Trophoblast cell (in vitro differentiated cells and primary cell): ENCODE measurements around the gene APCDD1L.

Source experiments
- DNase-seq, 2 donors: peaks; one replicate each; pipeline ENCODE4 v3.0.0-alpha.2; 2016
- H2AFZ ChIP-seq: 2 replicates; pipeline ENCODE4 v1.6.1; 2013; ENCODE audit warnings: low read length, moderate library complexity, mild to moderate bottlenecking; ENCODE audit not compliant: insufficient read depth, poor library complexity
- H2AK5ac ChIP-seq: 2 replicates; pipeline ENCODE4 v1.6.1; 2013; ENCODE audit warnings: mild to moderate bottlenecking, low read length
- H2BK120ac ChIP-seq: 2 replicates; pipeline ENCODE4 v1.6.1; 2013; ENCODE audit warnings: low read length, mild to moderate bottlenecking, moderate library complexity; ENCODE audit not compliant: insufficient read depth, poor library complexity
- H2BK12ac ChIP-seq: 2 replicates; pipeline ENCODE4 v1.6.1; 2013; ENCODE audit warnings: mild to moderate bottlenecking, low read length, moderate library complexity
- H2BK5ac ChIP-seq: 2 replicates; pipeline ENCODE4 v1.6.1; 2013; ENCODE audit warnings: low read length, low read depth, moderate library complexity, mild to moderate bottlenecking; ENCODE audit not compliant: poor library complexity
- H3K14ac ChIP-seq: 2 replicates; pipeline ENCODE4 v1.6.1; 2013; ENCODE audit warnings: mild to moderate bottlenecking, low read length
- H3K18ac ChIP-seq: 2 replicates; pipeline ENCODE4 v1.6.1; 2013; ENCODE audit warnings: mild to moderate bottlenecking, low read length
- H3K23ac ChIP-seq: 2 replicates; pipeline ENCODE4 v1.6.1; 2013; ENCODE audit warnings: low read length
- H3K27ac ChIP-seq: 2 replicates; pipeline ENCODE4 v1.5.1; 2013; ENCODE audit warnings: low read depth, mild to moderate bottlenecking, inconsistent platforms, low read length, moderate library complexity
- H3K27me3 ChIP-seq: 2 replicates; pipeline ENCODE4 v1.6.1; 2013; ENCODE audit warnings: inconsistent platforms, mild to moderate bottlenecking, low read length, moderate library complexity; ENCODE audit not compliant: insufficient read depth
- H3K36me3 ChIP-seq, 2 experiments: 1 replicate in 1 of 2; 2 replicates in 1 of 2; pipeline ENCODE4 v1.6.1; 2013; ENCODE audit warnings: low read length in 2 of 2, mild to moderate bottlenecking in 2 of 2, moderate library complexity in 1 of 2; ENCODE audit not compliant: insufficient read depth in 2 of 2, control insufficient read depth in 1 of 2
- H3K4ac ChIP-seq: 2 replicates; pipeline ENCODE4 v1.6.1; 2013; ENCODE audit warnings: low read depth, mild to moderate bottlenecking, low read length, moderate library complexity
- H3K4me1 ChIP-seq, 2 experiments: 1 replicate in 1 of 2; 2 replicates in 1 of 2; pipeline ENCODE4 v1.6.1; 2013; ENCODE audit warnings: low read length in 2 of 2, mild to moderate bottlenecking in 2 of 2, moderate library complexity in 1 of 2; ENCODE audit not compliant: insufficient read depth in 2 of 2, control insufficient read depth in 1 of 2
- H3K4me2 ChIP-seq: 2 replicates; pipeline ENCODE4 v1.6.1; 2013; ENCODE audit warnings: inconsistent platforms, mild to moderate bottlenecking, low read length, moderate library complexity
- H3K4me3 ChIP-seq: 2 replicates; pipeline ENCODE4 v1.5.1; 2013; ENCODE audit warnings: mild to moderate bottlenecking, low read depth, low read length, inconsistent platforms
- H3K79me1 ChIP-seq: one replicate; pipeline ENCODE4 v1.6.1; 2013; ENCODE audit warnings: low read length
- H3K79me2 ChIP-seq: 2 replicates; pipeline ENCODE4 v1.6.1; 2013; ENCODE audit warnings: low read length, mild to moderate bottlenecking; ENCODE audit not compliant: control insufficient read depth, insufficient read depth, poor library complexity
- H3K9ac ChIP-seq: 2 replicates; pipeline ENCODE4 v1.6.1; 2013; ENCODE audit warnings: mild to moderate bottlenecking, low read length
- H3K9me3 ChIP-seq: 2 replicates; pipeline ENCODE4 v1.6.1; 2013; ENCODE audit warnings: low read depth, mild to moderate bottlenecking, control low read depth, inconsistent platforms, low read length; ENCODE audit not compliant: insufficient read depth
- H4K12ac ChIP-seq: 2 replicates; pipeline ENCODE4 v1.6.1; 2013; ENCODE audit warnings: low read depth, mild to moderate bottlenecking, low read length, moderate library complexity
- H4K8ac ChIP-seq: 2 replicates; pipeline ENCODE4 v1.6.1; 2013; ENCODE audit warnings: low read depth, mild to moderate bottlenecking, low read length, moderate library complexity
- H4K91ac ChIP-seq: one replicate; pipeline ENCODE4 v1.6.1; 2013; ENCODE audit warnings: low read depth, mild to moderate bottlenecking, low read length, moderate library complexity
- WGBS: extraction: QIAGEN DNeasy Blood & Tissue Kit; methylation state at CpG from one replicate; pipeline ENCODE4 v1.1.7; 2013; ENCODE audit warnings: missing lambda C conversion rate; ENCODE audit not compliant: insufficient read length, insufficient coverage; ENCODE audit errors: extremely low coverage; 5-methylcytosine and 5-hydroxymethylcytosine counted together

The APCDD1L gene

GRCh38 chr20:58421497-58421850, 93.7 kb downstream of the APCDD1L start:
- Histone ChIP-seq H2AFZ (no peak overlapping the region), H3K14ac (no peak overlapping the region), H3K18ac (no peak overlapping the region), H3K79me2 (no peaks in the 10 kb centered on the region), H2BK12ac (no peak overlapping the region), H3K4me2 (no peak overlapping the region), H3K9ac (no peak overlapping the region), H2BK120ac (no peak overlapping the region), H3K79me1 (no peaks in the 10 kb centered on the region), H4K91ac (no peak overlapping the region), H4K8ac (no peak overlapping the region), H3K4me1 (peaks cover 0 to 5% of the 10 kb centered on the region in 2 experiments), H3K4me3 (no peak overlapping the region), H3K4ac (no peak overlapping the region), H3K27me3 (no peaks in the 10 kb centered on the region), H3K27ac (no peak overlapping the region), H4K12ac (no peak overlapping the region), H3K9me3 (peaks cover 1% of the 10 kb centered on the region), H3K23ac (no peak overlapping the region), H3K36me3 (peaks cover 2 to 6% of the 10 kb centered on the region in 2 experiments), H2BK5ac (no peak overlapping the region), H2AK5ac (no peak overlapping the region)
- DNase-seq: peak; percentile 7 to 37
- no CpG with 5 or more reads among the region's 1 CpG for WGBS

- WGBS: no CpG with 5 or more reads among the region's 5 CpGs
- no peak overlapping the region for H3K14ac ChIP-seq
These were observed 94.3 kb downstream of the APCDD1L start for GRCh38 chr20:58420798-58421496.

GRCh38 chr20:58418949-58419748, 96.0 kb downstream of the APCDD1L start:
- H4K91ac ChIP-seq: no peak overlapping the region
- no peak overlapping the region for H4K8ac ChIP-seq

More at GRCh38 chr20:58420798-58421496, 94.3 kb downstream of the APCDD1L start:
- Histone ChIP-seq H3K4me1 (peaks cover 0 to 5% of the 10 kb centered on the region in 2 experiments), H3K36me3 (peaks cover 2 to 6% of the 10 kb centered on the region in 2 experiments), H3K27ac (peak overlapping the region; percentile 4), H3K79me2 (no peaks in the 10 kb centered on the region), H3K9me3 (no peaks in the 10 kb centered on the region), H2BK120ac (no peak overlapping the region), H3K4me3 (no peak overlapping the region), H3K4ac (no peak overlapping the region), H2BK12ac (no peak overlapping the region), H3K79me1 (no peaks in the 10 kb centered on the region), H3K18ac (no peak overlapping the region), H3K23ac (no peak overlapping the region), H3K9ac (no peak overlapping the region), H4K91ac (no peak overlapping the region), H2AK5ac (no peak overlapping the region), H2BK5ac (no peak overlapping the region), H2AFZ (no peak overlapping the region), H4K8ac (no peak overlapping the region), H4K12ac (no peak overlapping the region), H3K4me2 (no peak overlapping the region), H3K27me3 (no peaks in the 10 kb centered on the region)
- peak in 1 of 2 donors; percentile 28 for DNase-seq

DNA sequence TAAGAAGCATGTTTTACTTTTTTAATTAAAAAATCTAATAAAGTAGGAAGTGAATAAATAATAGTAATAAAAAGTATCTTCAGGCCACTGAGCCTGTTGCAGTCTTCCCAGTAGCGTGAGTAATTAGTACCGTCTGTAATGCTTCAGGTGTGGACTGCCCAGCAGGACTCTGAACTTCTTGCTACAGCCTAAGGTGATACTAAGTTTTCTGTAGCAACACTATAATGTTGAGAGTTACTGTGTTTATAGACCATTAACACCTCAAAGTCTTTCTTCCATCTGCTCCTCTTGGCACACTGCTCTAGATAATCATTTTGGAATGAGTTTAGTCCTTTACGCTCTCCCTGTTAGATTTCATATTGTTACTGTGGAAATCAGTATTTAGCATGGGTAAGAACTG, 97.8 kb downstream of the APCDD1L start:
- no peak overlapping the region for H2AK5ac ChIP-seq

More at GRCh38 chr20:58418949-58419748, 96.0 kb downstream of the APCDD1L start:
- Histone ChIP-seq H3K9me3 (no peaks in the 10 kb centered on the region), H2BK12ac (no peak overlapping the region), H2BK5ac (no peak overlapping the region), H2AFZ (no peak overlapping the region), H3K79me1 (no peaks in the 10 kb centered on the region), H3K79me2 (no peaks in the 10 kb centered on the region), H3K4me1 (peaks cover 0 to 5% of the 10 kb centered on the region in 2 experiments), H3K36me3 (peaks cover 3 to 6% of the 10 kb centered on the region in 2 experiments), H3K14ac (no peak overlapping the region), H2AK5ac (no peak overlapping the region), H3K4me2 (no peak overlapping the region), H3K4ac (no peak overlapping the region), H2BK120ac (no peak overlapping the region), H3K27me3 (no peaks in the 10 kb centered on the region), H3K9ac (no peak overlapping the region), H3K4me3 (no peak overlapping the region), H3K18ac (no peak overlapping the region), H3K27ac (no peak overlapping the region), H3K23ac (no peak overlapping the region), H4K12ac (no peak overlapping the region)
- no peak for DNase-seq
- no CpG with 5 or more reads among the region's 5 CpGs for WGBS

More for the DNA sequence above, 97.8 kb downstream of the APCDD1L start:
- no peak overlapping the region for H2BK5ac ChIP-seq
- DNase-seq: no peak
- H4K91ac ChIP-seq: no peak overlapping the region
- no peak overlapping the region for H3K4me2 ChIP-seq
- H3K18ac ChIP-seq: no peak overlapping the region
- H3K36me3 ChIP-seq: peaks cover 3 to 6% of the 10 kb centered on the region in 2 experiments
- H2BK12ac ChIP-seq: no peak overlapping the region
- H3K79me1 ChIP-seq: no peaks in the 10 kb centered on the region
- no peak overlapping the region for H4K12ac ChIP-seq
- H3K27ac ChIP-seq: no peak overlapping the region
- WGBS: no CpG with 5 or more reads among the region's 3 CpGs
- H3K79me2 ChIP-seq: no peaks in the 10 kb centered on the region
- H3K4me1 ChIP-seq: peaks cover 0 to 5% of the 10 kb centered on the region in 2 experiments
- H3K27me3 ChIP-seq: no peaks in the 10 kb centered on the region
- no peak overlapping the region for H3K23ac ChIP-seq
- no peak overlapping the region for H2BK120ac ChIP-seq
- no peak overlapping the region for H4K8ac ChIP-seq
- H3K4me3 ChIP-seq: no peak overlapping the region
- no peak overlapping the region for H3K14ac ChIP-seq
- no peaks in the 10 kb centered on the region for H3K9me3 ChIP-seq
- no peak overlapping the region for H2AFZ ChIP-seq
- H3K4ac ChIP-seq: no peak overlapping the region
- H3K9ac ChIP-seq: no peak overlapping the region
